GM23338 (cell line): ENCODE data around the gene ITGB5. TPM values are rescaled to one million over a fixed set of nuclear protein-coding genes. Genes with fewer than 3 reads are reported as not detected.
A peak's percentile ranks its signal among the peaks of the same experiment; 100 is the strongest.

Experiments used
- ATAC-seq: fragments of 200-7000 bp; cut with Tn5 transposase; 3 replicates; pipeline ENCODE4 v1.9.1; 2020
- DNase-seq: peaks from one replicate; pipeline ENCODE4 v3.0.0-alpha.2; 2015; ENCODE audit warnings: low spot score
- H2AFZ ChIP-seq: fragments of 200-600 bp; sonication (generic); 2 replicates; pipeline ENCODE4 v1.8.0; 2016; ENCODE audit warnings: antibody characterized with exemption, mild to moderate bottlenecking, moderate library complexity
- H3F3A ChIP-seq: fragments of 200-600 bp; sonication (generic); replicated peaks from 2 replicates; pipeline ENCODE4 v1.8.0; 2017; ENCODE audit warnings: antibody characterized with exemption, mixed run types, low read depth
- H3K27ac ChIP-seq: fragments of 200-600 bp; sonication (generic); 2 replicates; pipeline ENCODE4 v1.6.1; 2016; ENCODE audit warnings: low read depth
- H3K27me3 ChIP-seq: fragments of 200-600 bp; sonication (generic); 2 replicates; pipeline ENCODE4 v1.8.0; 2016; ENCODE audit warnings: mild to moderate bottlenecking, mixed run types, moderate library complexity; ENCODE audit not compliant: insufficient read depth
- H3K36me3 ChIP-seq: fragments of 200-600 bp; sonication (generic); 2 replicates; pipeline ENCODE4 v1.8.0; 2016; ENCODE audit warnings: mild to moderate bottlenecking; ENCODE audit not compliant: insufficient read depth
- H3K4me1 ChIP-seq: fragments of 200-600 bp; sonication (generic); 2 replicates; pipeline ENCODE4 v1.8.0; 2016; ENCODE audit warnings: mild to moderate bottlenecking, moderate library complexity; ENCODE audit not compliant: insufficient read depth
- H3K4me2 ChIP-seq: fragments of 200-600 bp; sonication (generic); 2 replicates; pipeline ENCODE4 v1.7.1; 2017; ENCODE audit warnings: mixed run types
- H3K4me3 ChIP-seq: fragments of 200-600 bp; sonication (generic); 2 replicates; pipeline ENCODE4 v1.6.1; 2016; ENCODE audit warnings: mixed run types
- H3K79me2 ChIP-seq: fragments of 200-600 bp; sonication (generic); replicated peaks from 2 replicates; pipeline ENCODE4 v1.8.0; 2017; ENCODE audit warnings: mild to moderate bottlenecking; ENCODE audit not compliant: insufficient read depth
- H3K9me2 ChIP-seq: fragments of 200-600 bp; sonication (generic); 2 replicates; pipeline ENCODE4 v1.8.0; 2017; ENCODE audit not compliant: insufficient read depth
- H4K20me1 ChIP-seq: fragments of 200-600 bp; sonication (generic); replicated peaks from 2 replicates; pipeline ENCODE4 v1.8.0; 2017; ENCODE audit warnings: mild to moderate bottlenecking; ENCODE audit not compliant: insufficient read depth
- H3K27ac Mint-ChIP-seq: 2 replicates; pipeline ENCODE4 v1.8.0; 2020; ENCODE audit warnings: inconsistent platforms, mild to moderate bottlenecking, moderate library complexity, mixed read lengths
- H3K27me3 Mint-ChIP-seq: 3 replicates; pipeline ENCODE4 v1.8.0; 2022; ENCODE audit warnings: low read depth, mild to moderate bottlenecking, moderate library complexity, mixed read lengths, inconsistent platforms; ENCODE audit not compliant: insufficient read depth, poor library complexity
- H3K36me3 Mint-ChIP-seq: 3 replicates; pipeline ENCODE4 v1.8.0; 2021; ENCODE audit warnings: low read depth, mild to moderate bottlenecking, inconsistent platforms, moderate library complexity, mixed read lengths
- H3K4me1 Mint-ChIP-seq: 3 replicates; pipeline ENCODE4 v1.8.0; 2020; ENCODE audit warnings: mild to moderate bottlenecking, inconsistent platforms, mixed read lengths
- H3K4me3 Mint-ChIP-seq: 3 replicates; pipeline ENCODE4 v1.8.0; 2021; ENCODE audit warnings: moderate library complexity, mild to moderate bottlenecking, inconsistent platforms, mixed read lengths
- H3K9me3 Mint-ChIP-seq: 3 replicates; pipeline ENCODE4 v1.8.0; 2020; ENCODE audit warnings: moderate library complexity, mild to moderate bottlenecking, inconsistent platforms, mixed read lengths
- CREB1 ChIP-seq: fragments of 250-450 bp; sonication (Bioruptor Pico); IDR thresholded peaks from 2 replicates; pipeline ENCODE4 v1.5.0; 2020; ENCODE audit warnings: low read depth, mild to moderate bottlenecking, moderate library complexity
- EZH2phosphoT487 ChIP-seq: fragments of 200-600 bp; sonication (generic); IDR thresholded peaks from one replicate; pipeline ENCODE4 v1.8.1; 2018; ENCODE audit warnings: antibody characterized with exemption; ENCODE audit not compliant: unreplicated experiment
- JUNB ChIP-seq: IDR thresholded peaks from one replicate; pipeline ENCODE4 v1.6.1; 2016; ENCODE audit warnings: antibody characterized with exemption; ENCODE audit not compliant: unreplicated experiment
- NANOG ChIP-seq: IDR thresholded peaks from 2 replicates; pipeline ENCODE4 v1.6.1; 2016; ENCODE audit warnings: antibody characterized with exemption, borderline replicate concordance
- POLR2AphosphoS5 ChIP-seq: IDR thresholded peaks from 2 replicates; pipeline ENCODE4 v1.6.1; 2016; ENCODE audit warnings: antibody characterized with exemption, low read depth
- STAT1 ChIP-seq: IDR thresholded peaks from one replicate; pipeline ENCODE4 v1.6.1; 2016; ENCODE audit warnings: antibody characterized with exemption; ENCODE audit not compliant: unreplicated experiment
- ZNF114 ChIP-seq: fragments of 250-450 bp; sonication (Bioruptor Pico); IDR thresholded peaks from 2 replicates; pipeline ENCODE4 v1.5.0; 2020; ENCODE audit warnings: mild to moderate bottlenecking, moderate library complexity
- ZNF331 ChIP-seq: fragments of 250-450 bp; sonication (Bioruptor Pico); IDR thresholded peaks from 2 replicates; pipeline ENCODE4 v1.5.0; 2020; ENCODE audit warnings: low read depth, mild to moderate bottlenecking, moderate library complexity
- polyA plus RNA-seq: library from polyadenylated mRNA; unstranded; fragments of >200 nt; fragmentation: Nextera tagmentation; extraction: Ambion mirVana; gene quantifications from 2 replicates; pipeline ENCODE4 v1.2.1, GENCODE V29; 2016
- total RNA-seq: library from RNA; depleted of rRNA; stranded (reverse); fragments of >200 nt; shearing (Covaris generic); gene quantifications from 2 replicates; pipeline ENCODE4 v1.2.3, GENCODE V29; 2014
- TF ChIP-seq, protein P1 (sequence below): fragments of 250-450 bp; sonication (Bioruptor Pico); IDR thresholded peaks from 2 replicates; pipeline ENCODE4 v1.5.0; 2020; ENCODE audit warnings: mild to moderate bottlenecking, moderate library complexity
- TF ChIP-seq, protein P2 (sequence below), 2 experiments: fragments of 200-600 bp in 1 of 2; sonication (generic) in 1 of 2; conservative IDR thresholded peaks; 2 replicates each; pipeline versions ENCODE4 v1.5.1 to v1.6.1; 2016 to 2017; ENCODE audit warnings: antibody characterized with exemption in 2 of 2, low read depth in 2 of 2, mild to moderate bottlenecking in 2 of 2, moderate library complexity in 1 of 2
- TF ChIP-seq, protein P3 (sequence below): IDR thresholded peaks from 2 replicates; pipeline ENCODE4 v1.6.1; 2016; ENCODE audit warnings: antibody characterized with exemption
- TF ChIP-seq, protein P4 (sequence below): IDR thresholded peaks from one replicate; pipeline ENCODE4 v1.6.1; 2018; ENCODE audit warnings: antibody characterized with exemption; ENCODE audit not compliant: unreplicated experiment

The ITGB5 gene
- total and polyA plus RNA-seq, 2 experiments from 2014 or later: 68.2 to 269 TPM

DNA sequence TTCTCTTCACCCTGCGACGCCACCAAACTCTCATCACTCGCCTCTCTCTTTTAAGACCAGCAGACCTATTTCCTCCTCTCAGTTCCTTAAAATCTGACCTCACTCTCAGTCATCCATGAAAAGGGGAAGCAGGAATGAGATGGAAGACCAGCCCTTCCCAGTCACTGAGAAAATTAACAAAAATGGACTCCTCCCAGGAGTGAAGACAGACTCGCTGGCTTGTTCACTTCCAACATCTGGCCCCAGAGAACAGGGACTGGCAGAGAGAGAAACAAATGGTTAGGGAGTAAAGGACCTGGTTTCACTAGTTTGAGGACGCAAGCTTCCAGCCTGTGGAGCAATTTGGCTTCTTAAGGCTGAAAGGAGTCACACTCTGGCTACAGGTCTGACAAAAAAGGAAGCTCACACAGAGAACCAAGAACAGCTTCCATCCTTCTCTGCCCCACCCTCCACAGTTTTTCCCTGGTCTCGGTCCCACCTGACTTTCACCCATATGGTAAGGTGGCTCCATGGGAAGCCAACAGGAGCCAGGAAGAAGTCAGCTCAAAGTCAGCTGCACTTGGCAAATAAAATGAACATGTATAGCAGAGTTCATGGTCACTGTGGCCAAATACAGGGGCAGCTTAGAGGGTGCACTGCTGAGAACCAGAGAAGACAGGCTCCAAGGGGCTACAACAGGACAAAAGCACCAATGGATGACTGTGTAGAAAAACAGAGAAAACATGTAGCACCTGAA is 57.2 kb downstream of the ITGB5 start:
- Mint-ChIP-seq H3K4me1 (peaks cover 68% of the 10 kb centered on the region), H3K27ac (0 out of 2 replicates have a peak overlapping the region, but pooled peaks have one; percentile 2), H3K27me3 (peaks cover 11% of the 10 kb centered on the region), H3K36me3 (peaks cover 56% of the 10 kb centered on the region), H3K9me3 (no peaks in the 10 kb centered on the region), H3K4me3 (no peak overlapping the region; the same call in 2 of the 3 replicates)
- DNase-seq: no peak
- H3K27ac ChIP-seq: peak overlapping the region; percentile 35
- H3F3A ChIP-seq: peaks cover 15% of the 10 kb centered on the region
- H3K4me3 ChIP-seq: no peak overlapping the region
- TF ChIP-seq, protein P1, sequence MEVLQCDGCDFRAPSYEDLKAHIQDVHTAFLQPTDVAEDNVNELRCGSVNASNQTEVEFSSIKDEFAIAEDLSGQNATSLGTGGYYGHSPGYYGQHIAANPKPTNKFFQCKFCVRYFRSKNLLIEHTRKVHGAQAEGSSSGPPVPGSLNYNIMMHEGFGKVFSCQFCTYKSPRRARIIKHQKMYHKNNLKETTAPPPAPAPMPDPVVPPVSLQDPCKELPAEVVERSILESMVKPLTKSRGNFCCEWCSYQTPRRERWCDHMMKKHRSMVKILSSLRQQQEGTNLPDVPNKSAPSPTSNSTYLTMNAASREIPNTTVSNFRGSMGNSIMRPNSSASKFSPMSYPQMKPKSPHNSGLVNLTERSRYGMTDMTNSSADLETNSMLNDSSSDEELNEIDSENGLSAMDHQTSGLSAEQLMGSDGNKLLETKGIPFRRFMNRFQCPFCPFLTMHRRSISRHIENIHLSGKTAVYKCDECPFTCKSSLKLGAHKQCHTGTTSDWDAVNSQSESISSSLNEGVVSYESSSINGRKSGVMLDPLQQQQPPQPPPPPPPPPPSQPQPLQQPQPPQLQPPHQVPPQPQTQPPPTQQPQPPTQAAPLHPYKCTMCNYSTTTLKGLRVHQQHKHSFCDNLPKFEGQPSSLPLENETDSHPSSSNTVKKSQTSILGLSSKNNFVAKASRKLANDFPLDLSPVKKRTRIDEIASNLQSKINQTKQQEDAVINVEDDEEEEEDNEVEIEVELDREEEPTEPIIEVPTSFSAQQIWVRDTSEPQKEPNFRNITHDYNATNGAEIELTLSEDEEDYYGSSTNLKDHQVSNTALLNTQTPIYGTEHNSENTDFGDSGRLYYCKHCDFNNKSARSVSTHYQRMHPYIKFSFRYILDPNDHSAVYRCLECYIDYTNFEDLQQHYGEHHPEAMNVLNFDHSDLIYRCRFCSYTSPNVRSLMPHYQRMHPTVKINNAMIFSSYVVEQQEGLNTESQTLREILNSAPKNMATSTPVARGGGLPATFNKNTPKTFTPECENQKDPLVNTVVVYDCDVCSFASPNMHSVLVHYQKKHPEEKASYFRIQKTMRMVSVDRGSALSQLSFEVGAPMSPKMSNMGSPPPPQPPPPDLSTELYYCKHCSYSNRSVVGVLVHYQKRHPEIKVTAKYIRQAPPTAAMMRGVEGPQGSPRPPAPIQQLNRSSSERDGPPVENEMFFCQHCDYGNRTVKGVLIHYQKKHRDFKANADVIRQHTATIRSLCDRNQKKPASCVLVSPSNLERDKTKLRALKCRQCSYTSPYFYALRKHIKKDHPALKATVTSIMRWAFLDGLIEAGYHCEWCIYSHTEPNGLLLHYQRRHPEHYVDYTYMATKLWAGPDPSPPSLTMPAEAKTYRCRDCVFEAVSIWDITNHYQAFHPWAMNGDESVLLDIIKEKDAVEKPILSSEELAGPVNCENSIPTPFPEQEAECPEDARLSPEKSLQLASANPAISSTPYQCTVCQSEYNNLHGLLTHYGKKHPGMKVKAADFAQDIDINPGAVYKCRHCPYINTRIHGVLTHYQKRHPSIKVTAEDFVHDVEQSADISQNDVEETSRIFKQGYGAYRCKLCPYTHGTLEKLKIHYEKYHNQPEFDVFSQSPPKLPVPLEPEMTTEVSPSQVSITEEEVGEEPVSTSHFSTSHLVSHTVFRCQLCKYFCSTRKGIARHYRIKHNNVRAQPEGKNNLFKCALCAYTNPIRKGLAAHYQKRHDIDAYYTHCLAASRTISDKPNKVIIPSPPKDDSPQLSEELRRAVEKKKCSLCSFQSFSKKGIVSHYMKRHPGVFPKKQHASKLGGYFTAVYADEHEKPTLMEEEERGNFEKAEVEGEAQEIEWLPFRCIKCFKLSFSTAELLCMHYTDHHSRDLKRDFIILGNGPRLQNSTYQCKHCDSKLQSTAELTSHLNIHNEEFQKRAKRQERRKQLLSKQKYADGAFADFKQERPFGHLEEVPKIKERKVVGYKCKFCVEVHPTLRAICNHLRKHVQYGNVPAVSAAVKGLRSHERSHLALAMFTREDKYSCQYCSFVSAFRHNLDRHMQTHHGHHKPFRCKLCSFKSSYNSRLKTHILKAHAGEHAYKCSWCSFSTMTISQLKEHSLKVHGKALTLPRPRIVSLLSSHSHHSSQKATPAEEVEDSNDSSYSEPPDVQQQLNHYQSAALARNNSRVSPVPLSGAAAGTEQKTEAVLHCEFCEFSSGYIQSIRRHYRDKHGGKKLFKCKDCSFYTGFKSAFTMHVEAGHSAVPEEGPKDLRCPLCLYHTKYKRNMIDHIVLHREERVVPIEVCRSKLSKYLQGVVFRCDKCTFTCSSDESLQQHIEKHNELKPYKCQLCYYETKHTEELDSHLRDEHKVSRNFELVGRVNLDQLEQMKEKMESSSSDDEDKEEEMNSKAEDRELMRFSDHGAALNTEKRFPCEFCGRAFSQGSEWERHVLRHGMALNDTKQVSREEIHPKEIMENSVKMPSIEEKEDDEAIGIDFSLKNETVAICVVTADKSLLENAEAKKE (CRISPR knock-in tag): no peak
- TF ChIP-seq, protein P2, sequence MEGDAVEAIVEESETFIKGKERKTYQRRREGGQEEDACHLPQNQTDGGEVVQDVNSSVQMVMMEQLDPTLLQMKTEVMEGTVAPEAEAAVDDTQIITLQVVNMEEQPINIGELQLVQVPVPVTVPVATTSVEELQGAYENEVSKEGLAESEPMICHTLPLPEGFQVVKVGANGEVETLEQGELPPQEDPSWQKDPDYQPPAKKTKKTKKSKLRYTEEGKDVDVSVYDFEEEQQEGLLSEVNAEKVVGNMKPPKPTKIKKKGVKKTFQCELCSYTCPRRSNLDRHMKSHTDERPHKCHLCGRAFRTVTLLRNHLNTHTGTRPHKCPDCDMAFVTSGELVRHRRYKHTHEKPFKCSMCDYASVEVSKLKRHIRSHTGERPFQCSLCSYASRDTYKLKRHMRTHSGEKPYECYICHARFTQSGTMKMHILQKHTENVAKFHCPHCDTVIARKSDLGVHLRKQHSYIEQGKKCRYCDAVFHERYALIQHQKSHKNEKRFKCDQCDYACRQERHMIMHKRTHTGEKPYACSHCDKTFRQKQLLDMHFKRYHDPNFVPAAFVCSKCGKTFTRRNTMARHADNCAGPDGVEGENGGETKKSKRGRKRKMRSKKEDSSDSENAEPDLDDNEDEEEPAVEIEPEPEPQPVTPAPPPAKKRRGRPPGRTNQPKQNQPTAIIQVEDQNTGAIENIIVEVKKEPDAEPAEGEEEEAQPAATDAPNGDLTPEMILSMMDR (conservative IDR thresholded peaks at IDR 0.05; ENCODE audit: low read depth in 2 of 2): no peak
- TF ChIP-seq EZH2phosphoT487 (no peak), POLR2AphosphoS5 (no peak), ZNF114 (CRISPR knock-in tag) (no peak), ZNF331 (no peak), CREB1 (CRISPR knock-in tag) (no peak), NANOG (no peak), JUNB (no peak), STAT1 (no peak)
- TF ChIP-seq, protein P3, sequence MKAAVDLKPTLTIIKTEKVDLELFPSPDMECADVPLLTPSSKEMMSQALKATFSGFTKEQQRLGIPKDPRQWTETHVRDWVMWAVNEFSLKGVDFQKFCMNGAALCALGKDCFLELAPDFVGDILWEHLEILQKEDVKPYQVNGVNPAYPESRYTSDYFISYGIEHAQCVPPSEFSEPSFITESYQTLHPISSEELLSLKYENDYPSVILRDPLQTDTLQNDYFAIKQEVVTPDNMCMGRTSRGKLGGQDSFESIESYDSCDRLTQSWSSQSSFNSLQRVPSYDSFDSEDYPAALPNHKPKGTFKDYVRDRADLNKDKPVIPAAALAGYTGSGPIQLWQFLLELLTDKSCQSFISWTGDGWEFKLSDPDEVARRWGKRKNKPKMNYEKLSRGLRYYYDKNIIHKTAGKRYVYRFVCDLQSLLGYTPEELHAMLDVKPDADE: no peak
- TF ChIP-seq, protein P4, sequence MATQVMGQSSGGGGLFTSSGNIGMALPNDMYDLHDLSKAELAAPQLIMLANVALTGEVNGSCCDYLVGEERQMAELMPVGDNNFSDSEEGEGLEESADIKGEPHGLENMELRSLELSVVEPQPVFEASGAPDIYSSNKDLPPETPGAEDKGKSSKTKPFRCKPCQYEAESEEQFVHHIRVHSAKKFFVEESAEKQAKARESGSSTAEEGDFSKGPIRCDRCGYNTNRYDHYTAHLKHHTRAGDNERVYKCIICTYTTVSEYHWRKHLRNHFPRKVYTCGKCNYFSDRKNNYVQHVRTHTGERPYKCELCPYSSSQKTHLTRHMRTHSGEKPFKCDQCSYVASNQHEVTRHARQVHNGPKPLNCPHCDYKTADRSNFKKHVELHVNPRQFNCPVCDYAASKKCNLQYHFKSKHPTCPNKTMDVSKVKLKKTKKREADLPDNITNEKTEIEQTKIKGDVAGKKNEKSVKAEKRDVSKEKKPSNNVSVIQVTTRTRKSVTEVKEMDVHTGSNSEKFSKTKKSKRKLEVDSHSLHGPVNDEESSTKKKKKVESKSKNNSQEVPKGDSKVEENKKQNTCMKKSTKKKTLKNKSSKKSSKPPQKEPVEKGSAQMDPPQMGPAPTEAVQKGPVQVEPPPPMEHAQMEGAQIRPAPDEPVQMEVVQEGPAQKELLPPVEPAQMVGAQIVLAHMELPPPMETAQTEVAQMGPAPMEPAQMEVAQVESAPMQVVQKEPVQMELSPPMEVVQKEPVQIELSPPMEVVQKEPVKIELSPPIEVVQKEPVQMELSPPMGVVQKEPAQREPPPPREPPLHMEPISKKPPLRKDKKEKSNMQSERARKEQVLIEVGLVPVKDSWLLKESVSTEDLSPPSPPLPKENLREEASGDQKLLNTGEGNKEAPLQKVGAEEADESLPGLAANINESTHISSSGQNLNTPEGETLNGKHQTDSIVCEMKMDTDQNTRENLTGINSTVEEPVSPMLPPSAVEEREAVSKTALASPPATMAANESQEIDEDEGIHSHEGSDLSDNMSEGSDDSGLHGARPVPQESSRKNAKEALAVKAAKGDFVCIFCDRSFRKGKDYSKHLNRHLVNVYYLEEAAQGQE: no peak
- no peaks in the 10 kb centered on the region for H3K9me2 ChIP-seq
- H3K36me3 ChIP-seq: peaks cover 8% of the 10 kb centered on the region; the same call in 1 of the 2 replicates
- 0 out of 2 replicates have a peak, but pooled peaks cover 2% of the 10 kb centered on the region for H4K20me1 ChIP-seq
- H2AFZ ChIP-seq: no peak overlapping the region
- peaks cover 32% of the 10 kb centered on the region for H3K79me2 ChIP-seq
- H3K27me3 ChIP-seq: no peaks in the 10 kb centered on the region
- no peak for ATAC-seq
- no peak overlapping the region for H3K4me2 ChIP-seq
- peaks cover 56% of the 10 kb centered on the region for H3K4me1 ChIP-seq
